ENCODE results near the gene PRR9. TPM values are rescaled to one million over a fixed set of nuclear protein-coding genes. Genes with fewer than 3 reads are reported as not detected.

The PRR9 gene
- total and polyA plus RNA-seq, 8 donors: not detected

DNA sequence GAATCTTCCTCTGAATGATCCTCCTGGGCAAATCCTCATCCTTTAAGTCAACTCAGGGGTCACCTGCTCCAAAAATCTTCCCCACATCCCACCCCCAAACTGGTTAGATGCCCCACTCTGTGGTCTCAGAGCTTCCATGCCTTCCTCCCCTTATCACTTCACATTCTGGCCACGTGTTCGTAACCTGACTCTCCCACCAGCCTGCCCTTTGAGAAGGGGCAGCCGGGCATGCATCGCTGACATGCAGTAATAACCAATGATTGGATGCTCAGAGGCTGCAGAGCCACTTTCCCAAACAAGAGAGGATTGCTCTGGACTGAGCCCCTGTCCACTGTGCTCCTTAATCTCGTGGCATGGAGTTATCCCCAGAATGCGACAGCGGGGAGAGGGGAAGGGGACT is 7.2 kb upstream of the PRR9 start:
- WGBS, 5 donors: 38 to 52% (median 43%) methylated on average over 7 of the region's 7 CpGs
- H3K27ac ChIP-seq: no peak overlapping the region
- H3K36me3 ChIP-seq: no peaks in the 10 kb centered on the region
- TF ChIP-seq POLR2A (IDR thresholded peaks at IDR 0.05) (no peak), CTCF (IDR thresholded peaks at IDR 0.05) (no peak), POLR2AphosphoS5 (IDR thresholded peaks at IDR 0.05) (no peak), EP300 (IDR thresholded peaks at IDR 0.05) (no peak)
- H3K27me3 ChIP-seq: peaks cover 0 to 33% (median 8%) of the 10 kb centered on the region in 3 donors
- no peak overlapping the region for H3K4me3 ChIP-seq
- intact Hi-C loops (cut with DNase I; ENCODE audit: low total_unique reads): no loop called here
- no peaks in the 10 kb centered on the region for H3K4me1 ChIP-seq
- no peaks in the 10 kb centered on the region for H3K9me3 ChIP-seq
- DNase-seq: no peak

DNA sequence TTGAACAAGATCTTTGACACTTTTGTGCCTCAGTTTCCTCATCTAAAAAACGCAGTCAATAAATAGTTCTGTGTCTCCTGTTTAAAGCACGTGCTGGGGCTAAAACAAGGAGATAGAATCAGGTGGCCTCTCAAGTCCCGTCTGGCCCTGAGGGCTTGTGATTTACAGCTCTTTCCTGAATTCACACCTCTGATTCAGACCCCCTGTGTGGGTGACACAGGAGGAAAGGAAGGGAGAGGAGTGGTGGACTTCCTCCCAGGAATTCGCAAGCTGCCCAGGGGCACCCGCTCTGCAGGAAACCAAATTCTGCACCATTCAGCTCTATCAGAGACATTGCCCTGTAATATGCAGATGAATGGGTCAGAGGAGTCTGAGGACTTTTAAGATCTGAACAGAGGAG is 5.2 kb upstream of the PRR9 start:
- no peaks in the 10 kb centered on the region for H3K36me3 ChIP-seq
- intact Hi-C loops (cut with DNase I; ENCODE audit: low total_unique reads): no loop called here
- TF ChIP-seq CTCF (IDR thresholded peaks at IDR 0.05): no peak
- no peak for TF ChIP-seq EP300 (IDR thresholded peaks at IDR 0.05)
- TF ChIP-seq POLR2AphosphoS5 (IDR thresholded peaks at IDR 0.05): no peak
- no peak for TF ChIP-seq POLR2A (IDR thresholded peaks at IDR 0.05)
- no peaks in the 10 kb centered on the region for H3K9me3 ChIP-seq
- H3K27ac ChIP-seq: no peak overlapping the region
- WGBS, 5 donors: 45 to 60% (median 54%) methylated on average over 5 of the region's 5 CpGs
- H3K4me1 ChIP-seq: no peaks in the 10 kb centered on the region
- H3K27me3 ChIP-seq: peaks cover 0 to 30% (median 7%) of the 10 kb centered on the region in 3 donors
- no peak overlapping the region for H3K4me3 ChIP-seq
- no peak for DNase-seq

DNA sequence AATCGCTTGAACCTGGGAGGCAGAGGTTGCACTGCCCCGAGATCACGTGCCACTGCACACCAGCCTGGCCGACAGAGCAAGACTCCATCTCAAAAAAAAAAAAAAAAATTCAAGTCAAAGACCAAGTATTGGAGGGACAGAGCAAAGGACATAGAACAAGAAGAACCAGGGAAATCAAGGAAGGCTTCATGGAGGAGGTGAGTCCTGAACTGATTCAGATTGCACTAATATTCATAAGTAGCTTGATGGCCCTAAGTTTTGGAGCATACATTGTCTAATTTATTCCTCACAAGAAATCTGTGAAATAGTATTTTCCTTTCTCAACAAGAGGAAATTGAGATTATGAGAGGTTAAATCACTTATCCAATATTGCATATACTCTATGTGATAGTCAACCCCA is 3.9 kb upstream of the PRR9 start:
- Histone ChIP-seq H3K4me3 (no peak overlapping the region), H3K27me3 (peaks cover 0 to 26% (median 7%) of the 10 kb centered on the region in 3 donors), H3K36me3 (no peaks in the 10 kb centered on the region), H3K27ac (no peak overlapping the region), H3K4me1 (no peaks in the 10 kb centered on the region), H3K9me3 (no peaks in the 10 kb centered on the region)
- 86 to 95% (median 94%) methylated on average over 4 of the region's 4 CpGs for WGBS, 5 donors
- TF ChIP-seq POLR2AphosphoS5 (IDR thresholded peaks at IDR 0.05): no peak
- TF ChIP-seq POLR2A (IDR thresholded peaks at IDR 0.05): no peak
- TF ChIP-seq EP300 (IDR thresholded peaks at IDR 0.05): no peak
- TF ChIP-seq CTCF (IDR thresholded peaks at IDR 0.05): no peak
- intact Hi-C loops (cut with DNase I; ENCODE audit: low total_unique reads): no loop called here
- DNase-seq: no peak

GRCh38 chr1:153217744-153218416 is 496 bp downstream of the PRR9 start:
- TF ChIP-seq EP300 (IDR thresholded peaks at IDR 0.05) (no peak), POLR2A (IDR thresholded peaks at IDR 0.05) (no peak), CTCF (IDR thresholded peaks at IDR 0.05) (no peak), POLR2AphosphoS5 (IDR thresholded peaks at IDR 0.05) (no peak)
- Histone ChIP-seq H3K4me1 (no peaks in the 10 kb centered on the region), H3K4me3 (no peak overlapping the region), H3K36me3 (no peaks in the 10 kb centered on the region), H3K9me3 (no peaks in the 10 kb centered on the region), H3K27me3 (peaks cover 0 to 12% (median 0%) of the 10 kb centered on the region in 3 donors), H3K27ac (no peak overlapping the region)
- WGBS, 5 donors: 57 to 70% (median 59%) methylated on average over 2 of the region's 2 CpGs
- DNase-seq: no peak
- intact Hi-C loops (cut with DNase I; ENCODE audit: low total_unique reads): no loop called here
